IPS DF 6.9 (cell line): Measurements from ENCODE around the gene PRKG2.

Experiments used
- DNase-seq: peaks from one replicate; pipeline ENCODE4 v3.0.0-alpha.2; 2013; ENCODE audit warnings: low read depth, low spot score
- H3K27ac ChIP-seq: one replicate; pipeline ENCODE4 v1.5.1; 2013; ENCODE audit warnings: low read length, control low read depth
- H3K27me3 ChIP-seq: 2 replicates; pipeline ENCODE4 v1.6.1; 2013; ENCODE audit warnings: mild to moderate bottlenecking, low read length; ENCODE audit not compliant: control insufficient read depth, insufficient read depth
- H3K36me3 ChIP-seq: 2 replicates; pipeline ENCODE4 v1.6.1; 2013; ENCODE audit warnings: low read length; ENCODE audit not compliant: control insufficient read depth, insufficient read depth
- H3K4me1 ChIP-seq: 2 replicates; pipeline ENCODE4 v1.6.1; 2013; ENCODE audit warnings: low read length; ENCODE audit not compliant: control insufficient read depth, insufficient read depth
- H3K4me3 ChIP-seq: 2 replicates; pipeline ENCODE4 v1.5.1; 2013; ENCODE audit warnings: mild to moderate bottlenecking, low read length
- H3K9me3 ChIP-seq: 2 replicates; pipeline ENCODE4 v1.6.1; 2013; ENCODE audit warnings: low read length, inconsistent platforms; ENCODE audit not compliant: control insufficient read depth, insufficient read depth
- WGBS: extraction: QIAGEN DNeasy Blood & Tissue Kit; methylation state at CpG from one replicate; pipeline ENCODE4 v1.1.7; 2013; ENCODE audit warnings: mixed read lengths, missing lambda C conversion rate; ENCODE audit not compliant: insufficient read length, insufficient coverage; 5-methylcytosine and 5-hydroxymethylcytosine counted together

Gene PRKG2

DNA sequence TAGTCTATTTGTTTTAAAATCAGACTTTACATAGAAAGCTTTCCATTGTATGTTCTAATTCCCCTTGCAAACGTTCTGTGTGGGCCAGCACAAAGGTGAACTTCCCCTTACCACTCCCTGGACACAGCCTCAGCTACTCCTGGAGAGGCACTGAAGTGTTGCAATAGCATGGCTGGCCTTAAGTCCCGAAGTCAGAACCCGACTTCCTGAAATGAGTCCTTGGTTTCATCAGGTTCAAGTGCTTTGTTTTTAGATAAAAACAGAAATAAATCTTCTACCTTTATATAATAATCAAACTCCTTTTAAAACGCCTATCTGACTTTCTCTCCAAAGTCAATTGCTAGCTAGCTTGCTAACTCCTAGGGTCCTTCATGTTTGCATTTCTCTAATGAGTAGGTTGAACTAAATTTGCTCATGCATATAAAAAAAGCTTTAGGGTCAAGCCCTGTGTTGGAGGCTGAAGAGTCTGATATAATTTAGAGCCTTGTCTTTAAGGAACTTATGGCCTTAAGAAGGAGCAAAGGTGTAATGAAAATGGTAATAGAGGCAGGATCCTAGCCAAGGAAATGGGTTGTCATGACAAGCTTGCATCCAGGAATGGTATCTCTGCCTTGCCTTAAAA is 175.6 kb downstream of the PRKG2 start:
- WGBS = 100% methylated on average over 1 of the region's 4 CpGs
- Histone ChIP-seq H3K4me3 (no peak overlapping the region), H3K9me3 (no peaks in the 10 kb centered on the region), H3K4me1 (no peaks in the 10 kb centered on the region), H3K36me3 (no peaks in the 10 kb centered on the region), H3K27me3 (no peaks in the 10 kb centered on the region), H3K27ac (no peak overlapping the region)
- no peak for DNase-seq

DNA sequence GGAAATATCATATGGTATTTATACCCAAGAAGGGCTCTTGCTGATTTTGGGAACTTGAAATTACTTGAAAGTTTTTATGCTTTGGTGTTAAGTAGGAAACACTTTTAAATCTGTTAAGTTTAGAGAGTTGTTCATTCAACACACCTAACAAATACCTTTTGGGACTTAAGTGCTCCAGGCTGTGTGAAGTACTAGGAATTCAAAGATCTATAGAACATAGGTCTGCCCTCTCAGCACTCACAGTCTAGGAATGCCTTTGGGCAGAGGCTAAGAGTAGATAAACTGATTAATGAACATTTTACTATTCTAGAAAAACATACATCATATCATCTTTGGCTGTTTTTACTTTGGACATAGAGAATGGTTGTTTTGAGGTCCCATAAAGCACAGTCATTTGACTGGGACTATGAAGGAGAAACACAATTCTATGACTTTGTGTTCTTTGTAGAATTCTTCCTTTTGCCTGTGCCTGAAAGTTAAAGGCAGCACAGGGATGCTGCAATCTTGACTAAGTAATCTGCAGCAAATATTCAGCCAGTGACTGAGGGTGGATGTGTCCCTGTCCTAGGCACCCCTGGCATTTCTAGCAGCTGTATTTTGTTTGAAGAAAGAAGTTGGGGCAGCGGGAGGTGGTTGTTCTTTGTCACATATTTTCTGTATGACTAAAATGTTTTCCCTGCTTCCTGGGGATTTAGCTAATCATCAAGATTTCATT is 176.2 kb downstream of the PRKG2 start:
- Histone ChIP-seq H3K4me3 (no peak overlapping the region), H3K9me3 (no peaks in the 10 kb centered on the region), H3K27ac (no peak overlapping the region), H3K4me1 (no peaks in the 10 kb centered on the region), H3K27me3 (no peaks in the 10 kb centered on the region), H3K36me3 (no peaks in the 10 kb centered on the region)
- no peak for DNase-seq
- no CpG with 5 or more reads among the region's 1 CpG for WGBS
